SK-N-SH treated with all-trans-retinoic acid at 6 μM for 48 hours (cell line): ENCODE data around the gene TMEM222.

Source experiments
- ATAC-seq: fragments of 200-7000 bp; cut with Tn5 transposase; 3 replicates; pipeline ENCODE4 v1.9.1; 2020; ENCODE audit warnings: mild to moderate bottlenecking, moderate library complexity
- ARNTL ChIP-seq: fragments of 450-650 bp; formaldehyde crosslinking; IDR thresholded peaks from 2 replicates; pipeline ENCODE4 v1.5.0; 2020; ENCODE audit warnings: low read depth, mild to moderate bottlenecking, moderate library complexity, borderline replicate concordance
- CREB5 ChIP-seq: fragments of 250-450 bp; sonication (Bioruptor Pico); IDR thresholded peaks from 2 replicates; pipeline ENCODE4 v1.5.1; 2020; ENCODE audit warnings: low read depth, mild to moderate bottlenecking, moderate library complexity
- CSDC2 ChIP-seq: fragments of 250-450 bp; sonication (Bioruptor Pico); IDR thresholded peaks from 2 replicates; pipeline ENCODE4 v1.5.0; 2020; ENCODE audit warnings: mild to moderate bottlenecking, moderate library complexity
- CSRNP3 ChIP-seq: fragments of 250-450 bp; sonication (Bioruptor Pico); IDR thresholded peaks from 2 replicates; pipeline ENCODE4 v1.5.1; 2021; ENCODE audit warnings: mild to moderate bottlenecking, moderate library complexity
- ESRRG ChIP-seq: fragments of 250-450 bp; sonication (Bioruptor Pico); IDR thresholded peaks from 2 replicates; pipeline ENCODE4 v1.6.1; 2021; ENCODE audit warnings: mild to moderate bottlenecking
- GLIS3 ChIP-seq: fragments of 250-450 bp; sonication (Bioruptor Pico); IDR thresholded peaks from 2 replicates; pipeline ENCODE4 v1.5.0; 2020; ENCODE audit warnings: mild to moderate bottlenecking, moderate library complexity
- ISL1 ChIP-seq: fragments of 250-450 bp; sonication (Bioruptor Pico); IDR thresholded peaks from 2 replicates; pipeline ENCODE4 v2.1.2; 2022; ENCODE audit warnings: mild to moderate bottlenecking, moderate library complexity
- OSR1 ChIP-seq: fragments of 250-450 bp; sonication (Bioruptor Pico); IDR thresholded peaks from 2 replicates; pipeline ENCODE4 v1.8.0; 2022; ENCODE audit warnings: moderate library complexity, mild to moderate bottlenecking, inconsistent platforms
- PPARA ChIP-seq: fragments of 250-450 bp; sonication (Bioruptor Pico); IDR thresholded peaks from 2 replicates; pipeline ENCODE4 v1.5.0; 2020; ENCODE audit warnings: mild to moderate bottlenecking, borderline replicate concordance
- RARB ChIP-seq: fragments of 250-450 bp; sonication (Bioruptor Pico); IDR thresholded peaks from 2 replicates; pipeline ENCODE4 v1.8.0; 2021; ENCODE audit warnings: mild to moderate bottlenecking, moderate library complexity
- SNAI2 ChIP-seq: fragments of 250-450 bp; sonication (Bioruptor Pico); IDR thresholded peaks from 2 replicates; pipeline ENCODE4 v1.5.0; 2020; ENCODE audit warnings: mild to moderate bottlenecking, moderate library complexity
- ZC3H10 ChIP-seq: fragments of 250-450 bp; sonication (Bioruptor Pico); IDR thresholded peaks from 2 replicates; pipeline ENCODE4 v1.5.1; 2021; ENCODE audit warnings: mild to moderate bottlenecking, moderate library complexity
- ZNF565 ChIP-seq: fragments of 450-650 bp; formaldehyde crosslinking; conservative IDR thresholded peaks from 2 replicates; pipeline ENCODE4 v1.5.0; 2020; ENCODE audit warnings: low read depth, mild to moderate bottlenecking, moderate library complexity
- ZNF70 ChIP-seq: fragments of 450-650 bp; formaldehyde crosslinking; IDR thresholded peaks from 2 replicates; pipeline ENCODE4 v1.5.0; 2020; ENCODE audit warnings: mild to moderate bottlenecking, moderate library complexity
- ZNF8 ChIP-seq: fragments of 450-650 bp; formaldehyde crosslinking; IDR thresholded peaks from 2 replicates; pipeline ENCODE4 v1.5.0; 2020; ENCODE audit warnings: mild to moderate bottlenecking, moderate library complexity
- TF ChIP-seq, protein P1 (sequence below): fragments of 250-450 bp; sonication (Bioruptor Pico); IDR thresholded peaks from 2 replicates; pipeline ENCODE4 v1.5.0; 2020; ENCODE audit warnings: mild to moderate bottlenecking, moderate library complexity
- TF ChIP-seq, protein P2 (sequence below): fragments of 250-450 bp; sonication (Bioruptor Pico); IDR thresholded peaks from 2 replicates; pipeline ENCODE4 v1.8.0; 2021; ENCODE audit warnings: low read depth, mild to moderate bottlenecking, moderate library complexity, borderline replicate concordance

TMEM222 gene

GRCh38 chr1:27372022-27372807 lies 50.3 kb downstream of the TMEM222 start:
- ATAC-seq, result no peak
- TF ChIP-seq OSR1 (CRISPR knock-in tag) (no peak), ZC3H10 (no peak)
- TF ChIP-seq, all 23 proteins: peak for 0

DNA sequence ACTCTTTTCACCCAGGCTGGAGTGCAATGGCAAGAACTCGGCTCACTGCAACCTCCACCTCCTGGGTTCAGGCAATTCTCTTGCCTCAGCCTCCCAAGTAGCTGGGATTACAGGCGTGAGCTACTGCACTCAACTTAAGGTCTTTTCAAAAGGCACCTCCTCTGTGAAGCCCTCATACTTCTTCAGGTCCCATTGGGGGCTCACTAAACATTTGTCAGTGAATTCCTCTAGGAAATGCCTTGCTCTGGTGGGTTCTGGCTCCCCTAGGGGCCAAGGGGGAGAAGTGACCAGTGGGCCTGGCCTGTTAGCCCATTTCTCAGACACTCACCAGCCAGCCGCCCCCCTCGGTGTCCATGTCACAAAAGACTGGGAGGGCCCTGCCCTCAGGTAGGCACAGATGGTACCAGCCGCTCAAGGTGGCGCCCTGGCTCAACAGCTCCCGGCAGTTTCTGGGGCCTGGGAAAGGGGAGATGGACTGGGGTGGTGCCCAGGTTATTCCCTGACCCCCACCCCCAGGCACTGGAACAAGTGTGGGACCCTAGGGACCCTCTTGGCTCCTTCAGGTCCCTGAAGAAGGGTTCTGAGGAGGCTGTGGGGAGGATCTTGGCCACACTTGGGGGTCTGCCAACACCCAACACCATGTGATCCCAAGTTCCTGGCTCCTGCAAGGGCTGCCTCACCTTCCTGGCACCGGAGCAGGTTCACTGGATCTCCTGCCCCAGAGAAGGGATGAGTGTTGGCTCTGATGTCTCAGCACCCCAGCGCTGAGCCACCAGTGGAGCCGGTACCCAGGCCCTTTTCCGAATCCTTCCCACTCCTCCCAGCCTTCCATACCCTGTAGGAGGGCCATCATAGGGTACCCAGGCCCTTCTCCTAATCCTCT lies 51.1 kb downstream of the TMEM222 start:
- no peak for TF ChIP-seq ESRRG (CRISPR knock-in tag)
- peak; percentile 75 for ATAC-seq

DNA sequence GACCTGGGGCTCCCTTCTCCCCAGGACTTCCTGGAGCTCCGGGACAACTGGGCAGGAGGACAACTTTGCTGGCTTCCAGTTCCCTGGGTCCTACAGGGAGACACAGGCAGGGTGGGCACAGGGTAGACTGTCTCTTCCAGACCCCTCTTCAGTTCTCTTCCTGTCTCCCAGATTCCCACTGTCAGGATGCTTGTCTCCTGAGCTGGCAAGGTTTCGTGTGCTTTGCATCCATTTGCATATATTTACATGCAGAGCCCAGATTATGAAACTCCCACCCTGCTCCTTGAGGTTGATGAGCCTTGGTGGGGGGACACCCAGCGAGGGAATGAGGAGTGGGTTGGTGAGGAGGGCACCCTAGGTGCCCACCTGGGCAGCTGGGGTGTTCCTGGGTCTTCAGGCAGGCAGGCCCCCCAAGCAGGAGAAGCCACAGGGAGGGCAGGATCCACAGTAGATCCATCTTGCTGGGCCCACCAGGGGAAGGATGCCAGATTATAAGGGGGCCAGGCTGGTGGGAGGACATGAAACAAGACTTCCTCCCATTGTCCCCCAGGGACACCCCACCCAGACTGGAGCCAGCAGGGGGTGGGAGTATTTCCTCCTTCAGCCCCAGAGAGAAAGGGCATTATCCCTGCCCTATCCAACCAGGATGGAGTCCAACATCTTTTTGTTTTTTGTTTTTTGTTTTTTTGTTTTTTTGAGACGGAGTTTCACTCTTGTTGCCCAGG lies 52.6 kb downstream of the TMEM222 start, which contains the start of gene FCN3:
FCN3 (minus strand) TSS at position 463 of the 725 bp plus-strand sequence; CDS start at position 457, 6 bp downstream.
- no peak for TF ChIP-seq OSR1 (CRISPR knock-in tag)
- TF ChIP-seq ARNTL (CRISPR knock-in tag), result no peak
- TF ChIP-seq PPARA, result no peak
- no peak for TF ChIP-seq CSRNP3 (CRISPR knock-in tag)
- TF ChIP-seq CSDC2 (CRISPR knock-in tag), result no peak
- no peak for ATAC-seq

DNA sequence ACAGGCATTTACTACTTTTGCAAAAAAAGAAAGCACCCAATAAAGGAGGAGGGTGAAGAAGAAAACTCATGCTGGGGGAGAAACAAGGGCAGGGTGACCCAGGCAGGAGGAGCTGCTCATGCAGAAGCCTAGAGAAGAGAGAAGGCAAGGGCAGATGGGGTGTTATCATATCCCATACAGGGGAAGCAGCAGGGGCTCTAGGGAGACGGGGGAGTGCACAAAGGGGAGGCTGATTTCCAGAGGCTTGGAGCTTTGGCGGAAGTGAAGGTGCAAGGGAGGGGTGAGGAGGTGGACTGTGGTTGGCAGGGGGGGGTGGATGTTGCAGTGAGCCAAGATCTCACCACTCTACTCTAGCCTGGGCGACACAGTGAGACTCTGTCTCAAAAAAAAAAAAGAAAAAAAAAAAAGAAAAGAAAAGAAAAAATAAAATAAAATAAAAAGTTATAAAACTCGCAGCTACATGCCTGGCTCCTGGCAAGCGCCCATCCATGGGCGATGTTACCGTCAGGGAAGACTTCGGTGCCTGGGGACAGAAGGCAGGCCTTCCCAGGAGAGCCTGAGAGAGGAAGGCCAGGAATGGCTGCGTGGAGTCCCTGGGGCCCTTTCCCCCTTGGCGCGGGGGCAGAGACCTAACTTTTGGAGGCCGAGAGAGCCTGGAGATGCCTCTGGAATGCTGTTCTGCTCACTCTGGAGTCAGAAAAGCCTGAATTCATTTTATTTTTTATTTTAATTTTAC lies 56.0 kb downstream of the TMEM222 start:
- no peak for TF ChIP-seq ZNF8 (CRISPR knock-in tag)
- ATAC-seq, result no peak

DNA sequence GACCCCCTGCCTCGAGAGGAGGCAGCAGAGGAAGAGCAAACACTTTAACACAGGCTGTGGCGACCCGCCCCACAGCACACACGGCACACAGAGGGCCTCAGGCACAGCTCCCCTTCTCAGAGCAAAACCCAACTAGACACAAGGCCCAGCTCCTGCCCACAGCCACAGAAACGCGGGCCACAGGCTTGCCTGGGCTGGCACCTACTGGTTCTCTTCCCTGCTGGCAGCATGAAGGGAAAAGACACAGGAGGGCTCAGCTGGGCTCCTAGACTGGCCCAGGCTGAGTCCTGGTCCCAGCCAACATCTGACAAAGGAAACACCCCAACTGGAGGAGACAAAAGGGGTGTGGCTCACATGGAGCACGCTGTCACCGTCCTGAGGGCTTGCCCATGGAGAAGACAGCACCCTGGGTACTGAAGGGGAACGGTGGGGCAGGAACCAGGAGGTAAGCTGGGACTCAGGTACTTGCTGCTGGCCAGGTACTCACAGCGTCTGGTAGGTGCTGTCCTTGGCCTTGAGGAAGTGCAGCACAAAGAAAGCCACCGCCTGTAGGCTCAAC lies 57.7 kb downstream of the TMEM222 start:
- TF ChIP-seq, protein P1, sequence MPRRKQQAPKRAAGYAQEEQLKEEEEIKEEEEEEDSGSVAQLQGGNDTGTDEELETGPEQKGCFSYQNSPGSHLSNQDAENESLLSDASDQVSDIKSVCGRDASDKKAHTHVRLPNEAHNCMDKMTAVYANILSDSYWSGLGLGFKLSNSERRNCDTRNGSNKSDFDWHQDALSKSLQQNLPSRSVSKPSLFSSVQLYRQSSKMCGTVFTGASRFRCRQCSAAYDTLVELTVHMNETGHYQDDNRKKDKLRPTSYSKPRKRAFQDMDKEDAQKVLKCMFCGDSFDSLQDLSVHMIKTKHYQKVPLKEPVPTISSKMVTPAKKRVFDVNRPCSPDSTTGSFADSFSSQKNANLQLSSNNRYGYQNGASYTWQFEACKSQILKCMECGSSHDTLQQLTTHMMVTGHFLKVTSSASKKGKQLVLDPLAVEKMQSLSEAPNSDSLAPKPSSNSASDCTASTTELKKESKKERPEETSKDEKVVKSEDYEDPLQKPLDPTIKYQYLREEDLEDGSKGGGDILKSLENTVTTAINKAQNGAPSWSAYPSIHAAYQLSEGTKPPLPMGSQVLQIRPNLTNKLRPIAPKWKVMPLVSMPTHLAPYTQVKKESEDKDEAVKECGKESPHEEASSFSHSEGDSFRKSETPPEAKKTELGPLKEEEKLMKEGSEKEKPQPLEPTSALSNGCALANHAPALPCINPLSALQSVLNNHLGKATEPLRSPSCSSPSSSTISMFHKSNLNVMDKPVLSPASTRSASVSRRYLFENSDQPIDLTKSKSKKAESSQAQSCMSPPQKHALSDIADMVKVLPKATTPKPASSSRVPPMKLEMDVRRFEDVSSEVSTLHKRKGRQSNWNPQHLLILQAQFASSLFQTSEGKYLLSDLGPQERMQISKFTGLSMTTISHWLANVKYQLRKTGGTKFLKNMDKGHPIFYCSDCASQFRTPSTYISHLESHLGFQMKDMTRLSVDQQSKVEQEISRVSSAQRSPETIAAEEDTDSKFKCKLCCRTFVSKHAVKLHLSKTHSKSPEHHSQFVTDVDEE (CRISPR knock-in tag), result no peak
- TF ChIP-seq ZNF565, result no peak
- TF ChIP-seq CSDC2 (CRISPR knock-in tag), result no peak
- no peak for TF ChIP-seq ZNF70 (CRISPR knock-in tag)
- no peak for TF ChIP-seq PPARA
- TF ChIP-seq CSRNP3 (CRISPR knock-in tag), result no peak
- TF ChIP-seq ZC3H10, result no peak
- no peak for TF ChIP-seq OSR1 (CRISPR knock-in tag)
- TF ChIP-seq ISL1 (CRISPR knock-in tag), result no peak
- TF ChIP-seq RARB (CRISPR knock-in tag), result no peak
- TF ChIP-seq, protein P2, sequence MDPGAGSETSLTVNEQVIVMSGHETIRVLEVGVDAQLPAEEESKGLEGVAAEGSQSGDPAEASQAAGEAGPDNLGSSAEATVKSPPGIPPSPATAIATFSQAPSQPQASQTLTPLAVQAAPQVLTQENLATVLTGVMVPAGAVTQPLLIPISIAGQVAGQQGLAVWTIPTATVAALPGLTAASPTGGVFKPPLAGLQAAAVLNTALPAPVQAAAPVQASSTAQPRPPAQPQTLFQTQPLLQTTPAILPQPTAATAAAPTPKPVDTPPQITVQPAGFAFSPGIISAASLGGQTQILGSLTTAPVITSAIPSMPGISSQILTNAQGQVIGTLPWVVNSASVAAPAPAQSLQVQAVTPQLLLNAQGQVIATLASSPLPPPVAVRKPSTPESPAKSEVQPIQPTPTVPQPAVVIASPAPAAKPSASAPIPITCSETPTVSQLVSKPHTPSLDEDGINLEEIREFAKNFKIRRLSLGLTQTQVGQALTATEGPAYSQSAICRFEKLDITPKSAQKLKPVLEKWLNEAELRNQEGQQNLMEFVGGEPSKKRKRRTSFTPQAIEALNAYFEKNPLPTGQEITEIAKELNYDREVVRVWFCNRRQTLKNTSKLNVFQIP, result no peak
- TF ChIP-seq GLIS3, result no peak
- TF ChIP-seq SNAI2 (CRISPR knock-in tag), result no peak
- TF ChIP-seq CREB5 (CRISPR knock-in tag), result no peak
- TF ChIP-seq, all 23 proteins: peak for 0
- ATAC-seq, result no peak
